Measurements from ENCODE around the gene CHAC1.

CHAC1 gene

DNA sequence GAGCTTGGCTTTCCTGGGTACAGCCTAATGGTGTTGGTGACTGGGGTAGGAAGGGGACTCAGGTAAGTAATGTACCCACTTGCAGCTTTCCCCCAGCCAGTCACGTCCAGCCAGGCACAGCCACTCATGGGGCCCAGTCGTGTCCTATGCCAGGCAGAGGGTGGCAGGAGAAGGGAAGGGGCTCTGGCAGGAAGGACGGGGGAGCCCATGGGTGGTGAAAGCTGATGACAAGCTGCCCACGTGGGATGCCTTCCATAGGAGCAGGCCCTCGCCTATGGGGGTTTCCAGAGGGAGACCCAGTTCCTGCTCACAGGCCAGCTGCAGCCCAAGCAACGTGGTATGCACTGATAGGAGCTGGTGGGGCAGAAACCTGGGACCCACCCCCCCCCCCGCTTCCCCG is 10.7 kb downstream of the CHAC1 start:
- Histone ChIP-seq H3K4me1 (ENCODE audit: control insufficient read depth, low read depth, low read length) (peaks cover 19% of the 10 kb centered on the region), H3K36me3 (ENCODE audit: control insufficient read depth, low read depth, low read length) (no peaks in the 10 kb centered on the region), H3K4me3 (ENCODE audit: low read length) (no peak overlapping the region), H3K27me3 (ENCODE audit: control insufficient read depth, insufficient read depth, low read length) (no peaks in the 10 kb centered on the region), H3K27ac (ENCODE audit: low read length) (no peak overlapping the region), H3K9ac (ENCODE audit: low read length) (no peak overlapping the region), H3K9me3 (ENCODE audit: control insufficient read depth, low read depth, low read length) (no peaks in the 10 kb centered on the region)

DNA sequence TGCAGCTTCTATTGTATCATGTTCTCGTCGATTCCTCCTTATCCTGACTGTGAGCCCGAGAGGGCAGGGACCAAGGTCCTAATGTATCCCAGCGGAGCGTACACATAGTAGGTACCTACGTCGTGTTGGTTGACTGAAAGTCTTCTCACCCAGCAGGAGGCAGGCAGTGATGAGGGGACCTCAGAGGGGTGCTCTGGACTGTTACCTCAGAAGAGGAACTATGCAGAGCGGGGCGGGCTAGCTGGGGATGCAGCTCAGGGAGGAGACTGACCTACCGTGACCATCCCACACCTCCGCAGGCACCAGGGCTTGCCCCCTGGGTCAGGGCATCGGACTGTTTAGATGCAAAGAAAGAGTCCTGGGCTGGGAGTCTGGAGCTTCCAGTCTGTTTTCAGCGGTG is 11.4 kb downstream of the CHAC1 start:
- H3K36me3 ChIP-seq (ENCODE audit: control insufficient read depth, low read depth, low read length) = no peaks in the 10 kb centered on the region
- no peak overlapping the region for H3K4me3 ChIP-seq (ENCODE audit: low read length)
- H3K9ac ChIP-seq (ENCODE audit: low read length) = no peak overlapping the region
- no peaks in the 10 kb centered on the region for H3K27me3 ChIP-seq (ENCODE audit: control insufficient read depth, insufficient read depth, low read length)
- no peaks in the 10 kb centered on the region for H3K9me3 ChIP-seq (ENCODE audit: control insufficient read depth, low read depth, low read length)
- peaks cover 16% of the 10 kb centered on the region for H3K4me1 ChIP-seq (ENCODE audit: control insufficient read depth, low read depth, low read length)
- no peak overlapping the region for H3K27ac ChIP-seq (ENCODE audit: low read length)

DNA sequence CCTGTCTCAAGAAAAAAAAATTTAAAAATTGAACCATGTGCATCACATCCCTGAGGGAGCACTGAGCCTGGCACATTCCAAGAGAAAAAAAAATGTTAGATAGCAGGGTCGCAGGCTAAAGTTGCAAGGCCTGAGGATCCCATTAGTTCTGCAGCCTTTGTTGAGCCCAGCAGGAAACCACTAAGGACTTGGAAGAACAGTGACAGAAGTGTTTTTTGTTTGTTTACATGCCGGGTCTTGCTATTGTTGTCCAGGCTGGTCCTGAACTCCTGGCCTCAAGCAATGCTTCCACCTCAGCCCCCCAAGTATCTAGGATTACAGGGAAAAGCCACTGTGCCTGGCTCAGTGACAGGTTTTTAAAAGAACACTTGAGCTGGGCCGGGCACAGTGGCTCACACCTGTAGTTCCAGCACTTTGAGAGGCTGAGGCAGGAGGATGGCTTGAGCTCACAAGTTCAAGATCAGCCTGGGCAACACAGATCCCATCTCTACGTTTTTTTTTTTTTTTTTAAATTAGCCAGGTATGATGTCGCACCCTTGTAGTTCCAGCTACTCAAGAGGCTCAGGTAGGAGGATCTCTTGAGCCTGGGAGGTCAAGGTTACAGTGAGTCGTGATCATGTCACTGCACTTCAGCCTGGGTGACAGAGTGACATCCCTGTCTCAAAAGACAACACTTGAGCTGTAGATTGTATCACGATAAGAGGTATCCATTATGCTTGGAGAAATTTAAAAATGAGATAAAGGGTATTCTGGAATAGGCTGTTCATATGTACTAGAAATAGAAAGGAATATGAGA is 15.2 kb downstream of the CHAC1 start:
- H3K9me3 ChIP-seq (ENCODE audit: control insufficient read depth, low read depth, low read length) = no peaks in the 10 kb centered on the region
- H3K4me3 ChIP-seq (ENCODE audit: low read length) = no peak overlapping the region
- H3K27me3 ChIP-seq (ENCODE audit: control insufficient read depth, insufficient read depth, low read length) = no peaks in the 10 kb centered on the region
- peaks cover 16% of the 10 kb centered on the region for H3K4me1 ChIP-seq (ENCODE audit: control insufficient read depth, low read depth, low read length)
- no peak overlapping the region for H3K27ac ChIP-seq (ENCODE audit: low read length)
- no peak overlapping the region for H3K9ac ChIP-seq (ENCODE audit: low read length)
- H3K36me3 ChIP-seq (ENCODE audit: control insufficient read depth, low read depth, low read length) = no peaks in the 10 kb centered on the region

DNA sequence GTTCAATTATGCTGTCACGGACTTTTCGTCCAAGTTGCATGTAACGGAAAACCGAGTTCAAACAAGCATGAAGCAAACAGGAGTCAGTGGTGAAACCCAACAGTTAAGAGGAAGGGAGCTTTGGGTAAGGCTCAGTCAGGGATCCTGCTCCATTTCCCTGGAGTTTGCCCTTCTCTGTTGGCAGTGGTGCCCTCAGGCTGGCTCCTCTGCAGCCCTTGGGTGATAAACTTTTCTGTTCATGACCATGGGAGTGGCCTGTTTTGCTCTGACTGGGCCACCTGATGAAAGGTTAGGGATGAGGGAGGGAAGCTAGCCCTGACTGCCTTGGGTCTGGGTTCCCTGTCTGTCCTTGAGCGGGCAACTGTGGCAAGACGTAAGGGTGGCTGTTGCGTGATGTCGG is 16.1 kb downstream of the CHAC1 start:
- H3K4me3 ChIP-seq (ENCODE audit: low read length) = no peak overlapping the region
- H3K4me1 ChIP-seq (ENCODE audit: control insufficient read depth, low read depth, low read length) = peaks cover 16% of the 10 kb centered on the region
- no peaks in the 10 kb centered on the region for H3K36me3 ChIP-seq (ENCODE audit: control insufficient read depth, low read depth, low read length)
- H3K9ac ChIP-seq (ENCODE audit: low read length) = no peak overlapping the region
- H3K27ac ChIP-seq (ENCODE audit: low read length) = no peak overlapping the region
- H3K27me3 ChIP-seq (ENCODE audit: control insufficient read depth, insufficient read depth, low read length) = no peaks in the 10 kb centered on the region
- H3K9me3 ChIP-seq (ENCODE audit: control insufficient read depth, low read depth, low read length) = no peaks in the 10 kb centered on the region

DNA sequence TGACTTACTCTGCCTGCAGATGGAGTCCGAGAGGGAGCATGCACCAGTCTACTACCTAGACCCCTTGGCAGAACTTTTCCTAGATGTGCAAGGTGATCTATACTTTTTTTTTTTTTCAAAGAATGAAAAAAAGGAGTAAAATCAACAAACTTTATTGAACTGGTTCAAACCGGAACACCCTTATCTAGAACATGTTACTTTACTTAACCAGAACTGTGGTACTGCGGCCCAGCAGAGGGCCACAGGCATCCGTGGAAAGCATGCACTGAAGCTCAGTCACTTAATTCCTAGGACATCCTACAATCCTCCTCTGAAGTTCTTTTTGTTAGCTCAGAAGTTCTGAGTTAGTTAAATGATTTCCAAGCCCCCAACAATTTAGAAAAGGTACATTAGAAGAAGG is 21.6 kb downstream of the CHAC1 start:
- Histone ChIP-seq H3K4me3 (ENCODE audit: low read length) (no peak overlapping the region), H3K4me1 (ENCODE audit: control insufficient read depth, low read depth, low read length) (no peaks in the 10 kb centered on the region), H3K9ac (ENCODE audit: low read length) (no peak overlapping the region), H3K27me3 (ENCODE audit: control insufficient read depth, insufficient read depth, low read length) (no peaks in the 10 kb centered on the region), H3K9me3 (ENCODE audit: control insufficient read depth, low read depth, low read length) (no peaks in the 10 kb centered on the region), H3K36me3 (ENCODE audit: control insufficient read depth, low read depth, low read length) (peaks cover 40% of the 10 kb centered on the region), H3K27ac (ENCODE audit: low read length) (no peak overlapping the region)

- no peaks in the 10 kb centered on the region for H3K9me3 ChIP-seq (ENCODE audit: control insufficient read depth, low read depth, low read length)
- peaks cover 59% of the 10 kb centered on the region for H3K36me3 ChIP-seq (ENCODE audit: control insufficient read depth, low read depth, low read length)
- H3K27me3 ChIP-seq (ENCODE audit: control insufficient read depth, insufficient read depth, low read length) = no peaks in the 10 kb centered on the region
- H3K27ac ChIP-seq (ENCODE audit: low read length) = no peak overlapping the region
- no peak overlapping the region for H3K4me3 ChIP-seq (ENCODE audit: low read length)
- H3K4me1 ChIP-seq (ENCODE audit: control insufficient read depth, low read depth, low read length) = no peaks in the 10 kb centered on the region
- no peak overlapping the region for H3K9ac ChIP-seq (ENCODE audit: low read length)
These were observed 23.5 kb downstream of the CHAC1 start for GRCh38 chr15:40976819-40977218.

GRCh38 chr15:40978141-40978540 is 24.9 kb downstream of the CHAC1 start:
- Histone ChIP-seq H3K9me3 (ENCODE audit: control insufficient read depth, low read depth, low read length) (no peaks in the 10 kb centered on the region), H3K4me1 (ENCODE audit: control insufficient read depth, low read depth, low read length) (no peaks in the 10 kb centered on the region), H3K36me3 (ENCODE audit: control insufficient read depth, low read depth, low read length) (peaks cover 72% of the 10 kb centered on the region), H3K9ac (ENCODE audit: low read length) (no peak overlapping the region), H3K27me3 (ENCODE audit: control insufficient read depth, insufficient read depth, low read length) (no peaks in the 10 kb centered on the region), H3K27ac (ENCODE audit: low read length) (no peak overlapping the region), H3K4me3 (ENCODE audit: low read length) (no peak overlapping the region)

DNA sequence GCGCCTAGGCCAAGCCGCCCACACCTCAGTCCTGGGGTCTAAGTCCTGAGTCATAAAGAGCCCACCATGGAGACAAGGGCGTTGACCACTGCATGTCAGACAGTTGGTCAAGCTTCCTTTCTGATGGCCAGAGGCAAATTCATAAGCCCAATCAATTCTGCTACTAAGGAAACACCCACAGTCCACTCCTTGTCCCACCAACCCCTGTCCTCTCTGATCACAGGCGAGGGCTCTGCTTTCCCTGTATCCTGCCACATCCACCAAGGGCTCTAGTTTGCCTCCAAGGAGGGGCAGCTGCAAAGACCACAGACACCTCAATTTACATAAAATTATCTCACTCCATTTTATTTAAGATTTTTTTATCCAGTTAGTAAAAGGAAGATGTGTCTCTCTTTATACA is 25.3 kb downstream of the CHAC1 start:
- Histone ChIP-seq H3K9ac (ENCODE audit: low read length) (no peak overlapping the region), H3K27ac (ENCODE audit: low read length) (no peak overlapping the region), H3K9me3 (ENCODE audit: control insufficient read depth, low read depth, low read length) (no peaks in the 10 kb centered on the region), H3K27me3 (ENCODE audit: control insufficient read depth, insufficient read depth, low read length) (no peaks in the 10 kb centered on the region), H3K36me3 (ENCODE audit: control insufficient read depth, low read depth, low read length) (peaks cover 77% of the 10 kb centered on the region), H3K4me1 (ENCODE audit: control insufficient read depth, low read depth, low read length) (no peaks in the 10 kb centered on the region), H3K4me3 (ENCODE audit: low read length) (no peak overlapping the region)

- H3K27me3 ChIP-seq (ENCODE audit: control insufficient read depth, insufficient read depth, low read length) = no peaks in the 10 kb centered on the region
- H3K36me3 ChIP-seq (ENCODE audit: control insufficient read depth, low read depth, low read length) = peaks cover 98% of the 10 kb centered on the region
- H3K4me3 ChIP-seq (ENCODE audit: low read length) = no peak overlapping the region
- H3K9me3 ChIP-seq (ENCODE audit: control insufficient read depth, low read depth, low read length) = no peaks in the 10 kb centered on the region
- H3K27ac ChIP-seq (ENCODE audit: low read length) = no peak overlapping the region
- H3K9ac ChIP-seq (ENCODE audit: low read length) = no peak overlapping the region
- H3K4me1 ChIP-seq (ENCODE audit: control insufficient read depth, low read depth, low read length) = no peaks in the 10 kb centered on the region
These were observed 27.9 kb downstream of the CHAC1 start for GRCh38 chr15:40981186-40981585.

- no peak overlapping the region for H3K4me3 ChIP-seq (ENCODE audit: low read length)
- H3K27ac ChIP-seq (ENCODE audit: low read length) = no peak overlapping the region
- H3K9me3 ChIP-seq (ENCODE audit: control insufficient read depth, low read depth, low read length) = no peaks in the 10 kb centered on the region
- no peak overlapping the region for H3K9ac ChIP-seq (ENCODE audit: low read length)
- peaks cover 95% of the 10 kb centered on the region for H3K36me3 ChIP-seq (ENCODE audit: control insufficient read depth, low read depth, low read length)
- no peaks in the 10 kb centered on the region for H3K4me1 ChIP-seq (ENCODE audit: control insufficient read depth, low read depth, low read length)
- H3K27me3 ChIP-seq (ENCODE audit: control insufficient read depth, insufficient read depth, low read length) = no peaks in the 10 kb centered on the region
These were observed 29.6 kb downstream of the CHAC1 start for GRCh38 chr15:40982855-40983254.

DNA sequence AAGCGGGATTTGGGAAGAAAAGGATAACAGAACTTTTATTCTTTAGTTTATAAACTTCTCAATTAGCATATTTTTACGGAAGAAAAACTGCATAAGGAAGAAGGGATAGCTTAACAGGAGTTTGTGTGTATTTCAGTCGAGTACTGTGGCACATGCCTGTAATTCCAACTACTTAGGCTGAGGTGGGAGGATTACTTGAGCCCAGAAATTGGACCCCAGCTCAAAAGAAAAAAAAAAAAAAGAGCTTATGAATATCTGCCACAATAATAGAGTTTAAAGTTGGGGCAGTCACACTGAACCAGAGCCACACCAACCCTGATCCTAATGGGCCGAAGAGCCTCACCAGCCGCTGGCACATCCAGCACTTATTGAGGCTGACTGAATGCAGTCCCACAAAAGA is 31.1 kb downstream of the CHAC1 start:
- Histone ChIP-seq H3K9ac (ENCODE audit: low read length) (no peak overlapping the region), H3K36me3 (ENCODE audit: control insufficient read depth, low read depth, low read length) (peaks cover 85% of the 10 kb centered on the region), H3K9me3 (ENCODE audit: control insufficient read depth, low read depth, low read length) (no peaks in the 10 kb centered on the region), H3K4me3 (ENCODE audit: low read length) (no peak overlapping the region), H3K27ac (ENCODE audit: low read length) (no peak overlapping the region), H3K4me1 (ENCODE audit: control insufficient read depth, low read depth, low read length) (no peaks in the 10 kb centered on the region), H3K27me3 (ENCODE audit: control insufficient read depth, insufficient read depth, low read length) (no peaks in the 10 kb centered on the region)

DNA sequence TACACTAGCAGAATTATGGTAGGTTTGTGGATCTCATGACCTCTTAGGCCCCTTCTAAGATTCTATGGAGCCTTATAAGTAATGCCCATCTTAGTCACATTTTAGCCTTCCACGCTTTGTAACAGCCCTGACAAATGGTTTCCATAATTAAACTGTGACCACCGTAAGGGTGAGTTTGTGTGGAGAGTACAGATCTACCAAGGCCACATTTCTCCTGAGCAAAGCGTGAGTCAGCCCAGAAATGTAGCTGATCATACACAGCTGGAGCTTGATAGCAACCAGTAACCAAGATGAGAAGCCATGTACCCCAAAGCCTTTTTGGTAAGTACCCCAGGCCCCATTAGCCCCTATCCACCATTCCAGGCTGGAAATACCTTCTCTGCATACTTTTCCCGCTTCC is 31.7 kb downstream of the CHAC1 start:
- Histone ChIP-seq H3K36me3 (ENCODE audit: control insufficient read depth, low read depth, low read length) (peaks cover 79% of the 10 kb centered on the region), H3K9ac (ENCODE audit: low read length) (no peak overlapping the region), H3K9me3 (ENCODE audit: control insufficient read depth, low read depth, low read length) (no peaks in the 10 kb centered on the region), H3K27ac (ENCODE audit: low read length) (no peak overlapping the region), H3K4me3 (ENCODE audit: low read length) (no peak overlapping the region), H3K4me1 (ENCODE audit: control insufficient read depth, low read depth, low read length) (no peaks in the 10 kb centered on the region), H3K27me3 (ENCODE audit: control insufficient read depth, insufficient read depth, low read length) (no peaks in the 10 kb centered on the region)

Measured in iPS-18a (cell line).